Hematopoietic multipotent progenitor cell treated with erythropoietin and hydrocortisone succinate and interleukin-3 and kit ligand, for 17 days (in vitro differentiated cells): ENCODE results near the gene KLHDC7B.

Source experiments
- DNase-seq: peaks from one replicate; pipeline ENCODE4 v3.0.0-alpha.2; 2015; ENCODE audit warnings: low spot score

The KLHDC7B gene

DNA sequence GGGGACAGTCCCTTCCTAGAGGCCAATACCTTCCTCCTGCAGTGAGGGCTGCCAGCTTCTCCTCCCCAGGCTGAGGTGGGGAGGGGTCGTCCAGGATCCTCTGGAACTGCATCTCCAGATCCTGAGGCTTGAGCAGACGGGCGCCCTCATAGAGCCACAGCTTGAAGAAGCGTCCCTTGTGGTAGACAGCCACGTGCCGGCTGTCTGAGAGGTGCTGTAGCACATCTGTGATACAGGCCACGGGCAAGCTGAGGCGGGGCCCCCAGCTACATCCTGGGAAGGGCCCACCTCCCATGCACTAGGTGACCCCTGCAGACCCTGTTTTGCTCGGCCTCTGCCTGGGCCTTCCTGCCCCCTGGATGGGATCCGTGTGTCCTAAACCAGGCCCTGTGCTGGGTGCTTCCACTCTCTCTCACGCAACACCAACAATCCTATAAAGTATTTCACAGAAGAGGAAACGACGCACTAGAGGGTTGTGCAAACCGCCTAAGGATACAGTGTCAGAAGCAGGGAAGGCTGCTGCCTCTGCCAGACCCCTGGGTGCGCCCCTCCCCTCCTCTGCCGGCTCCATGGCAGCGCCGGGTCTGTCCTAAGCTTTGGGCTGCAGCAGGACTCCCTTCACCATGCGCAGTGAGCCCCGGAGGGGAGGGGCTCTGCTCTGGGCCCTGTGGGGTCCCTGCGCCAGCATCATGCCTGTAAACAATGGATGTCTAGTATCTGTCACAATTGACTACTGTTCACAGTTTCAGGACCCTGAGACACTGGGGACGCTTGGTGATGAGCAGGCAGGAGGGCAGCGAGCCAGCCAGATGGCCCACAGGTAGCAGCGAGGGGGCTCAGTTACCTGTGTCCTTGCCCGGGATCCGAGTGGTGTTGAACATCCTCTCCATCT is 28.0 kb downstream of the KLHDC7B start:
- no peak for DNase-seq

DNA sequence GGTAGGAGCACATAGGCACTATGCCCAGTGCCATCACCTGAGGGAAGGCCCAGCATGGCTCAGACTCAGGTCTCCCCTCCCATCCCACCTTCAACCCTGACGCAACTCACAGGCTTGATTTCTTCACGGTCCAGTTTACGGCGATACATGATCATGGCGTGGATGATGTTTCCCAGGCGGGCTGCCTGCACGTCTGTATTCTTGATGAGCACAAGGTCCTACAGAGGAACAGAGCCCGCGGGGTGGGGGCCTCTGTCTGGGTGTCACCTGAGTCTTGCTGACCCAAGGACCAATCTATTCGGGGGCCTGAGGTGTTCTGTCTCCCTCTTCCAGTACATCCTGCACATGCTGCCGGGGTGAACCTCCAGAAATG is 28.7 kb downstream of the KLHDC7B start:
- no peak for DNase-seq

- DNase-seq, result no peak
Measured at GRCh38 chr22:50575426-50575941, 29.8 kb downstream of the KLHDC7B start.

DNA sequence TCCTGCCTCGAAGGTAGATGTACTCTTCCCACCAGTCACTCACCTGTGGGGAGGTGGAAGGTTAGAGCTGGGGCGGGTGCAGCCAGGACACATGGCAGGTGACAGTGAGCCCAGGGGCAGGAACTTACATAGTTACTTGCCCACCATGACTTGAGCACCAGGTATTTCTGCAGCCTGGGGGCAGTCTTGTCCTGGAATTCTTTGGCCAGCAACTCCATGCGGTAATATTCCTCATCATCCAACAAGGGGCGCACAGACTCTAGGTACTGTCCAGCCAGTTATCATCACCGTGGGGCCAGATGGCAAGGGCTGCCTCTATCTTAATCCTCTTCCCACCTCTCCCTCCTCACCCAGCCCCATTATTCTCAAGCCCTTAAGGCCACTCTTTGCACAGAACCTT is 30.4 kb downstream of the KLHDC7B start:
- no peak for DNase-seq

- DNase-seq, result no peak
Measured at GRCh38 chr22:50576806-50577696, 31.4 kb downstream of the KLHDC7B start.

GRCh38 chr22:50577697-50577986 is 31.9 kb downstream of the KLHDC7B start:
- no peak for DNase-seq

GRCh38 chr22:50577987-50578775 is 32.5 kb downstream of the KLHDC7B start, which contains the start of gene CPT1B:
CPT1B (minus strand) TSS chr22:50578427; CDS start chr22:50577915, 512 bp downstream.
- DNase-seq, result no peak

- DNase-seq, result no peak
Measured at GRCh38 chr22:50578776-50579310, 33.1 kb downstream of the KLHDC7B start.

GRCh38 chr22:50579752-50580151 is 34.1 kb downstream of the KLHDC7B start:
- no peak for DNase-seq

- no peak for DNase-seq
Measured at GRCh38 chr22:50581031-50581949, 35.6 kb downstream of the KLHDC7B start.

- no peak for DNase-seq
Measured at GRCh38 chr22:50581950-50582492, 36.3 kb downstream of the KLHDC7B start.

- DNase-seq, result peak; percentile 92
Measured at GRCh38 chr22:50582493-50583293, 37.0 kb downstream of the KLHDC7B start, which contains the start of gene CHKB. CHKB (minus strand) TSS chr22:50582849; CDS start chr22:50582781, 68 bp downstream.

DNA sequence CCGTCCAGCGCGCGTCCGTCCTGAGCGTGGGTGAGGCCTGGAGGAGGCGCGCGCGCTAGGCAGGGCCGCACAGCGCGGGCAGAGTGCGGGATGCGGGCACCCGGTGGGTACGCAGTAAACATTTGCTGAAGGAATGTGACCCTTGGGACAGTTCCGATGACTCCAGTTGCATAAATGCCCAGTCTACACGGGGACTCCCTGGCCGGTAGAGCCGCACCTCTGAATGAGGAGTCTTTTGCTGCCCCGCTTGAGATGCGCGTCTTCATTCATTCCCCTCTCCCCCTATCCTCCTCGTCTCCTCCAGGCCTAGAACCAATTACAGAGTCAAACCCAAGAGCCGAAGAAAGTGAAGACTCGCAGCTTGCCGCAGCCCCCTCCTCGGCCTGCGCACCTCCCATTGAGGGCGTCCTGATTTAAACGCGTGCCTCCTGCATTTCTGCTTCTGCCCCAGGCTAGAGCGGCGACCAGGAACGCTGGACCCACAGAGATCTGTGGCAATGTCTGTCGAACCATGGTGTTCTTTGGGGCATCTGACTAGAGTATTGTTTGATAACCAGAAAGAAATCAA is 37.7 kb downstream of the KLHDC7B start:
- DNase-seq, result no peak

- DNase-seq, result no peak
Measured at GRCh38 chr22:50584106-50585096, 38.7 kb downstream of the KLHDC7B start.

DNA sequence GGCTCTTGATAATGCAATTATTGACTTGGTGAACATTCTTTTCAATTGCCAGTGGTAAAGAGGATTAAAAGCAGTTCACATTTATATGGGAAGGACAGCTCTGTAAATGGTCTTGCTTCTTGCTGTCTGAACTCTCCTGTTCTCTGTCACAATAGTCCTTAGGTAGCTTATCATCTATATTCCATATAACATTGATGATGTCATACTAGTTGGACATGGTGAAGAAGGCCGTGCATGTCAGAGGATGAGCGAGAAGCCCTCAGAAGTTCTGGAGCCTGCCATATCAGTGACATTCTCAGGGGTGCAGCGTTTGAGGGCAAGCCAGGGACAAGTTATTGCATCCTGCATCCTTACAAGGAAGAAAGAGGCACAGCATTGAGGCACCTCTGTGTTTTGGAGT is 39.5 kb downstream of the KLHDC7B start:
- DNase-seq, result no peak

- DNase-seq, result no peak
Measured at GRCh38 chr22:50585781-50586180, 40.1 kb downstream of the KLHDC7B start.

DNA sequence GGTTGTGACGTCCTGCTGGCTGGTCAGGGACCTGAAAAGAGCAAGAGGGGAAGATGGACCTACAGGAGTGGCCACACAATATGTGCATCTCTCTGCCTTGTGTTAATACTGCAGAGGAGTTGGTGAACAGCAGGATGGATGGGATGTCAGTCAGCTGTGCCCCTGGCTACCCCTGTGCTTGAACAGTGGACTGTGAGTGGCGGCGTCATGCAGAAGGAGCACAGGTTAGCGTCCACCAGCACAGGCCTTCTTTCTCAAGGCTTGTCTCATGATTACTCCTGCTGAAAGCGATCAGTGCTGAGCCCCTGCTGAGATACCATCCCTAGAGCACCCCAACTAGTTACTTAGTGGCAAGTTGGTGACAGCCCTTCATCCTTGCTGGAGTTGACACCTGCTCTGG is 40.7 kb downstream of the KLHDC7B start:
- DNase-seq, result no peak

- DNase-seq, result no peak
Measured at GRCh38 chr22:50587407-50587806, 41.7 kb downstream of the KLHDC7B start.
